GM20000 (cell line): ENCODE results near the gene RPL15.
"Not testable (repeated sequence)": the region's sequence is repeated elsewhere in the genome, so short reads cannot be mapped to it uniquely, and the experiment has no call there.

ENCODE experiments used
- DNase-seq: peaks from one replicate; pipeline ENCODE4 v3.0.0; 2012; ENCODE audit warnings: low spot score
- CTCF ChIP-seq: IDR thresholded peaks from 2 replicates; pipeline ENCODE4 v1.5.1; 2012; ENCODE audit warnings: mild to moderate bottlenecking, control low read depth; ENCODE audit errors: extremely low read depth, missing control alignments

RPL15 gene

GRCh38 chr3:23894254-23895061, 22.5 kb upstream of the RPL15 start:
- no peak for DNase-seq
- TF ChIP-seq CTCF = no peak

GRCh38 chr3:23895181-23895580, 21.8 kb upstream of the RPL15 start:
- no peak for DNase-seq

GRCh38 chr3:23900744-23901143, 16.2 kb upstream of the RPL15 start:
- no peak for DNase-seq
- no peak for TF ChIP-seq CTCF

More at GRCh38 chr3:23895181-23895580, 21.8 kb upstream of the RPL15 start:
- TF ChIP-seq CTCF = no peak

GRCh38 chr3:23904545-23904944, 12.4 kb upstream of the RPL15 start:
- DNase-seq = no peak
- TF ChIP-seq CTCF = no peak

- no peak for DNase-seq
- no peak for TF ChIP-seq CTCF
These were observed 7.6 kb upstream of the RPL15 start for GRCh38 chr3:23909341-23909740.

GRCh38 chr3:23911397-23911796, 5.5 kb upstream of the RPL15 start:
- TF ChIP-seq CTCF = no peak
- DNase-seq = no peak

GRCh38 chr3:23912335-23912734, 4.6 kb upstream of the RPL15 start:
- not testable (repeated sequence) for DNase-seq

GRCh38 chr3:23913182-23913581, 3.8 kb upstream of the RPL15 start:
- DNase-seq = no peak
- TF ChIP-seq CTCF = no peak
